DND-41 (cell line): ENCODE measurements around the gene SCRN1.

Experiments
- ATAC-seq: fragments of 200-7000 bp; cut with Tn5 transposase; 3 replicates; pipeline ENCODE4 v1.9.1; 2021; ENCODE audit warnings: low read depth; ENCODE audit not compliant: insufficient read depth
- DNase-seq: peaks from one replicate; pipeline ENCODE4 v3.0.0-alpha.2; 2020
- H2AFZ ChIP-seq: 2 replicates; pipeline ENCODE4 v1.6.0; 2012; ENCODE audit warnings: low read depth, low read length
- H3K27ac ChIP-seq: 2 replicates; pipeline ENCODE4 v1.5.1; 2012; ENCODE audit warnings: low read length, inconsistent platforms
- H3K27me3 ChIP-seq: fragments of 200-600 bp; sonication (generic); 2 replicates; pipeline ENCODE4 v1.6.0; 2012; ENCODE audit warnings: low read length, mild to moderate bottlenecking, inconsistent platforms; ENCODE audit not compliant: insufficient read depth, poor library complexity
- H3K36me3 ChIP-seq: 2 replicates; pipeline ENCODE4 v1.5.1; 2012; ENCODE audit warnings: low read length, inconsistent platforms; ENCODE audit not compliant: insufficient read depth
- H3K4me1 ChIP-seq: 2 replicates; pipeline ENCODE4 v1.5.1; 2012; ENCODE audit warnings: mild to moderate bottlenecking, low read length; ENCODE audit not compliant: insufficient read depth
- H3K4me2 ChIP-seq: 2 replicates; pipeline ENCODE4 v1.6.0; 2012; ENCODE audit warnings: mild to moderate bottlenecking, moderate library complexity, low read length, inconsistent platforms; ENCODE audit not compliant: insufficient read depth
- H3K4me3 ChIP-seq, 2 experiments: fragments of 200-600 bp in 1 of 2; shearing (Covaris generic) in 1 of 2; 2 replicates each; pipeline ENCODE4 v1.5.1; 2012 to 2016; ENCODE audit warnings: inconsistent platforms in 2 of 2, low read length in 2 of 2, mild to moderate bottlenecking in 2 of 2, low read depth in 1 of 2, moderate library complexity in 1 of 2
- H3K79me2 ChIP-seq: 2 replicates; pipeline ENCODE4 v1.6.0; 2012; ENCODE audit warnings: low read length, inconsistent platforms; ENCODE audit not compliant: insufficient read depth
- H3K9ac ChIP-seq: 2 replicates; pipeline ENCODE4 v1.6.0; 2012; ENCODE audit warnings: low read depth, mild to moderate bottlenecking, inconsistent platforms, low read length, moderate library complexity
- H3K9me3 ChIP-seq: 2 replicates; pipeline ENCODE4 v1.5.1; 2012; ENCODE audit warnings: low read length, moderate library complexity, mild to moderate bottlenecking, inconsistent platforms; ENCODE audit not compliant: insufficient read depth, severe bottlenecking
- H4K20me1 ChIP-seq: 2 replicates; pipeline ENCODE4 v1.6.0; 2012; ENCODE audit warnings: low read length; ENCODE audit not compliant: insufficient read depth
- CTCF ChIP-seq: IDR thresholded peaks from 2 replicates; pipeline ENCODE4 v1.5.1; 2012; ENCODE audit warnings: borderline replicate concordance, low read length, moderate library complexity, mild to moderate bottlenecking; ENCODE audit not compliant: poor library complexity, severe bottlenecking; ENCODE audit errors: extremely low read depth
- EZH2 ChIP-seq: IDR thresholded peaks from 3 replicates; pipeline ENCODE4 v1.6.1; 2012; ENCODE audit warnings: borderline replicate concordance, low read depth, mild to moderate bottlenecking, moderate library complexity, low read length, inconsistent platforms; ENCODE audit not compliant: severe bottlenecking

The SCRN1 gene

GRCh38 chr7:29958667-29959358, 30.8 kb downstream of the SCRN1 start:
- TF ChIP-seq CTCF: no peak
- no peak for TF ChIP-seq EZH2
- Histone ChIP-seq H3K27me3 (peaks cover 6% of the 10 kb centered on the region), H3K9ac (no peak overlapping the region), H3K4me1 (no peaks in the 10 kb centered on the region), H4K20me1 (no peaks in the 10 kb centered on the region), H3K27ac (no peak overlapping the region), H3K4me2 (no peak overlapping the region), H3K79me2 (no peaks in the 10 kb centered on the region), H3K9me3 (peaks cover 2% of the 10 kb centered on the region), H2AFZ (no peak overlapping the region), H3K36me3 (no peaks in the 10 kb centered on the region), H3K4me3 (no peak overlapping the region)
- DNase-seq (no peak), ATAC-seq (no peak)

- Histone ChIP-seq H3K36me3 (no peaks in the 10 kb centered on the region), H3K79me2 (no peaks in the 10 kb centered on the region), H3K9me3 (peaks cover 2% of the 10 kb centered on the region), H3K4me2 (no peak overlapping the region), H3K4me1 (no peaks in the 10 kb centered on the region), H3K27ac (no peak overlapping the region), H2AFZ (no peak overlapping the region), H3K9ac (no peak overlapping the region), H4K20me1 (no peaks in the 10 kb centered on the region), H3K4me3 (no peak overlapping the region), H3K27me3 (peaks cover 4% of the 10 kb centered on the region)
- DNase-seq (no peak), ATAC-seq (no peak)
- no peak for TF ChIP-seq CTCF
- no peak for TF ChIP-seq EZH2
These were observed 31.9 kb downstream of the SCRN1 start for GRCh38 chr7:29957521-29958310.

DNA sequence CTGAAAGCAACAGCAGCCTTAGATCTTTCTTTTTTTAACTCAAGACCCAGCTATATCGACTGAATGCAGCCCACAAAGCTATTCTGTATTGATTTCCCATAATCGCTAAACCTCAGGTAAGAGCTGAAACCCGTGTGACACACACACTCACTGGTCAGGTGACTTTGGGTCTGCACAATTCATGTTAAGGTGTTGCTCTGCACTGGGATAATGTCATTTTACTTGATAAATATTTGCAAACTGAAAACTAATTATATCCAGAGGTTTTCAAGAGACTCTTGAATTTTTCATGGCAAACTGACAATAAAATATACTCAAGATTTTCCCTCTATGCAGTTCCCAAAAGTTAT, 33.1 kb downstream of the SCRN1 start:
- Histone ChIP-seq H4K20me1 (no peaks in the 10 kb centered on the region), H2AFZ (no peak overlapping the region), H3K36me3 (no peaks in the 10 kb centered on the region), H3K4me2 (no peak overlapping the region), H3K9ac (no peak overlapping the region), H3K4me3 (no peak overlapping the region), H3K27ac (no peak overlapping the region), H3K4me1 (no peaks in the 10 kb centered on the region), H3K79me2 (no peaks in the 10 kb centered on the region), H3K27me3 (peaks cover 3% of the 10 kb centered on the region), H3K9me3 (peaks cover 5% of the 10 kb centered on the region)
- DNase-seq (no peak), ATAC-seq (no peak)
- no peak for TF ChIP-seq EZH2
- TF ChIP-seq CTCF: no peak
